Upper lobe of left lung (tissue), 6 donors: ENCODE measurements around the gene IRF1. TPM values are rescaled to one million over a fixed set of nuclear protein-coding genes. Genes with fewer than 3 reads are reported as not detected.

Experiments
- ATAC-seq, 2 donors: fragments of 200-7000 bp; cut with Tn5 transposase; one replicate each; pipeline ENCODE4 v1.9.1; 2022; ENCODE audit warnings: mild to moderate bottlenecking in 2 of 2, moderate library complexity in 2 of 2; ENCODE audit not compliant: low FRiP score in 2 of 2
- DNase-seq, 2 donors: peaks; one replicate each; pipeline ENCODE4 v3.0.0-alpha.2; 2019 to 2020
- H3K27ac ChIP-seq, 4 donors: fragments of 200-600 bp; sonication (generic); one replicate each; pipeline ENCODE4 v1.5.1; 2016 to 2019
- H3K27me3 ChIP-seq, 4 donors: fragments of 200-600 bp; sonication (generic); one replicate each; pipeline ENCODE4 v1.5.1; 2017 to 2019
- H3K36me3 ChIP-seq, 4 donors: fragments of 200-600 bp; sonication (generic); one replicate each; pipeline ENCODE4 v1.5.1; 2016 to 2019
- H3K4me1 ChIP-seq, 4 donors: fragments of 200-600 bp; sonication (generic); one replicate each; pipeline ENCODE4 v1.5.1; 2018 to 2019
- H3K4me3 ChIP-seq, 4 donors: fragments of 200-600 bp; sonication (generic); one replicate each; pipeline ENCODE4 v1.5.1; 2017 to 2019; ENCODE audit warnings: mild to moderate bottlenecking in 2 of 4, moderate library complexity in 1 of 4
- H3K9me3 ChIP-seq, 4 donors: fragments of 200-600 bp; sonication (generic); one replicate each; pipeline ENCODE4 v1.5.1; 2018 to 2019
- CTCF ChIP-seq, 6 experiments: fragments of 450-650 bp in 4 of 6; fragments of 200-600 bp in 2 of 6; sonication (generic) in 2 of 6; IDR thresholded peaks; one replicate each; pipeline ENCODE4 v1.5.1; 2016 to 2019; ENCODE audit warnings: antibody characterized with exemption in 6 of 6
- EP300 ChIP-seq, 4 donors: sonication (generic); formaldehyde crosslinking; IDR thresholded peaks; one replicate each; pipeline ENCODE4 v1.5.1; 2017; ENCODE audit warnings: antibody characterized with exemption in 4 of 4, control low read depth in 2 of 4
- POLR2A ChIP-seq, 4 donors: fragments of 450-650 bp; IDR thresholded peaks; one replicate each; pipeline ENCODE4 v1.5.1; 2016 to 2017; ENCODE audit warnings: antibody characterized with exemption in 4 of 4, mild to moderate bottlenecking in 2 of 4
- POLR2AphosphoS5 ChIP-seq, 2 donors: sonication (generic); formaldehyde crosslinking; IDR thresholded peaks; one replicate each; pipeline ENCODE4 v1.5.1; 2017; ENCODE audit warnings: antibody characterized with exemption in 2 of 2
- WGBS, 2 donors: methylation state at CpG; one replicate each; pipeline ENCODE4 v1.1.5; 2017 to 2018; 5-methylcytosine and 5-hydroxymethylcytosine counted together
- total RNA-seq, 6 donors: library from RNA; depleted of rRNA in 4 of 6; stranded (reverse); fragments of >200 nt in 4 of 6; gene quantifications; one replicate each; pipeline versions ENCODE4 v1.1.0 to v1.2.1, GENCODE V29; 2016 to 2021
- donor health status: DM: no; HTN: no; CAD: no; lungs with moderate emphysema.
- donor health status: DM: no; HTN: yes; CAD: no; lungs with severe emphysema.

IRF1 gene
- total RNA-seq, 6 donors from 2014 or later, result 42.1 to 94.3 (median 79.3) TPM

GRCh38 chr5:132458651-132459030 lies 31.9 kb downstream of the IRF1 start:
- 58 to 59% methylated on average over 1 of the region's 1 CpG for WGBS, 2 donors
- peak overlapping the region; percentile 72 to 93 (median 90) for H3K27ac ChIP-seq
- H3K9me3 ChIP-seq, result no peaks in the 10 kb centered on the region
- no peaks in the 10 kb centered on the region for H3K27me3 ChIP-seq
- H3K4me1 ChIP-seq, result peaks cover 61 to 79% (median 73%) of the 10 kb centered on the region in 4 donors
- H3K4me3 ChIP-seq, result no peak overlapping the region
- DNase-seq (no peak), ATAC-seq (no peak)
- TF ChIP-seq POLR2A (IDR thresholded peaks at IDR 0.05) (no peak), EP300 (IDR thresholded peaks at IDR 0.05) (no peak), CTCF (IDR thresholded peaks at IDR 0.05) (no peak), POLR2AphosphoS5 (IDR thresholded peaks at IDR 0.05) (no peak)
- H3K36me3 ChIP-seq, result peaks cover 0 to 13% (median 0%) of the 10 kb centered on the region in 4 donors

- Histone ChIP-seq H3K4me3 (no peak overlapping the region), H3K27ac (peak overlapping the region; percentile 90 to 93 (median 92)), H3K4me1 (peaks cover 59 to 75% (median 72%) of the 10 kb centered on the region in 4 donors), H3K36me3 (peaks cover 0 to 16% (median 0%) of the 10 kb centered on the region in 4 donors), H3K27me3 (no peaks in the 10 kb centered on the region), H3K9me3 (no peaks in the 10 kb centered on the region)
- WGBS, 2 donors, result 92 to 95% methylated on average over 3 of the region's 3 CpGs
- ATAC-seq (no peak), DNase-seq (no peak)
- TF ChIP-seq POLR2AphosphoS5 (IDR thresholded peaks at IDR 0.05) (no peak), EP300 (IDR thresholded peaks at IDR 0.05) (no peak), POLR2A (IDR thresholded peaks at IDR 0.05) (no peak), CTCF (IDR thresholded peaks at IDR 0.05) (no peak)
Measured at GRCh38 chr5:132458226-132458560, 32.4 kb downstream of the IRF1 start.

GRCh38 chr5:132457371-132458225 lies 33.0 kb downstream of the IRF1 start:
- ATAC-seq (peak; percentile 75 to 78), DNase-seq (peak; percentile 48 to 68)
- Histone ChIP-seq H3K9me3 (no peaks in the 10 kb centered on the region), H3K27ac (peak overlapping the region; percentile 90 to 93 (median 92)), H3K27me3 (no peaks in the 10 kb centered on the region), H3K36me3 (peaks cover 0 to 16% (median 0%) of the 10 kb centered on the region in 4 donors), H3K4me1 (peaks cover 59 to 76% (median 71%) of the 10 kb centered on the region in 4 donors), H3K4me3 (no peak overlapping the region)
- WGBS, 2 donors, result 49 to 93% methylated on average over 1 to 2 of the region's 2 CpGs
- TF ChIP-seq POLR2AphosphoS5 (IDR thresholded peaks at IDR 0.05) (peak; percentile 59 to 80), CTCF (IDR thresholded peaks at IDR 0.05) (no peak), POLR2A (IDR thresholded peaks at IDR 0.05) (peak in 1 of 4 donors; percentile 38), EP300 (IDR thresholded peaks at IDR 0.05) (peak in 1 of 4 donors; percentile 49)

GRCh38 chr5:132456987-132457361 lies 33.6 kb downstream of the IRF1 start:
- Histone ChIP-seq H3K4me1 (peaks cover 59 to 76% (median 71%) of the 10 kb centered on the region in 4 donors), H3K4me3 (no peak overlapping the region), H3K36me3 (peaks cover 0 to 16% (median 0%) of the 10 kb centered on the region in 4 donors), H3K27me3 (no peaks in the 10 kb centered on the region), H3K27ac (peak overlapping the region; percentile 90 to 93 (median 92)), H3K9me3 (no peaks in the 10 kb centered on the region)
- DNase-seq (peak in 1 of 2 donors; percentile 41), ATAC-seq (no peak)
- TF ChIP-seq CTCF (IDR thresholded peaks at IDR 0.05) (no peak), EP300 (IDR thresholded peaks at IDR 0.05) (no peak), POLR2A (IDR thresholded peaks at IDR 0.05) (no peak), POLR2AphosphoS5 (IDR thresholded peaks at IDR 0.05) (no peak)
- WGBS, 2 donors, result 46 to 63% methylated on average over 6 of the region's 6 CpGs
